Spleen (tissue), 7 donors: ENCODE data around the gene FAM117A.

ENCODE experiments used
- CTCF ChIP-seq, 11 experiments: fragments of 200-600 bp in 7 of 11; fragments of 450-650 bp in 4 of 11; sonication (generic) in 4 of 11; IDR thresholded peaks in 8 of 11; conservative IDR thresholded peaks in 3 of 11; 1 replicate in 7 of 11; 2 replicates in 4 of 11; pipeline versions ENCODE4 v1.4.0 to v1.8.0; 2016 to 2021; ENCODE audit warnings: antibody characterized with exemption in 11 of 11, inconsistent platforms in 4 of 11, mild to moderate bottlenecking in 1 of 11
- POLR2A ChIP-seq, 3 donors: fragments of 450-650 bp; IDR thresholded peaks; one replicate each; pipeline ENCODE4 v1.5.1; 2017; ENCODE audit warnings: antibody characterized with exemption in 3 of 3, mild to moderate bottlenecking in 1 of 3
- donor health status: DM: no; HTN: no; CAD: no; lungs with moderate emphysema.
- donor health status: DM: no; HTN: no; CAD: no.
- donor health status: DM: no; HTN: no; CAD: no.

GRCh38 chr17:49691086-49691676 is 72.8 kb downstream of the FAM117A start:
- TF ChIP-seq POLR2A (IDR thresholded peaks at IDR 0.05) = no peak
- TF ChIP-seq CTCF (IDR thresholded peaks at IDR 0.05 in 8 of 11, conservative IDR thresholded peaks at IDR 0.05 in 3 of 11) = no peak
